ENCODE results near the gene MAGI1.

The MAGI1 gene

GRCh38 chr3:65591313-65591712, 447.4 kb downstream of the MAGI1 start:
- Histone ChIP-seq H3K4me1 (ENCODE audit: insufficient read depth, low read length) (peaks cover 58% of the 10 kb centered on the region), H3K9ac (ENCODE audit: low read depth, low read length) (no peak overlapping the region), H3K36me3 (ENCODE audit: insufficient read depth, low read length) (no peaks in the 10 kb centered on the region), H3K9me3 (ENCODE audit: control insufficient read depth, insufficient read depth, low read length) (no peaks in the 10 kb centered on the region)

GRCh38 chr3:65588884-65589283, 449.8 kb downstream of the MAGI1 start:
- Histone ChIP-seq H3K4me1 (ENCODE audit: insufficient read depth, low read length) (peaks cover 45% of the 10 kb centered on the region), H3K9me3 (ENCODE audit: control insufficient read depth, insufficient read depth, low read length) (no peaks in the 10 kb centered on the region), H3K36me3 (ENCODE audit: insufficient read depth, low read length) (no peaks in the 10 kb centered on the region), H3K9ac (ENCODE audit: low read depth, low read length) (no peak overlapping the region)

- Histone ChIP-seq H3K4me1 (ENCODE audit: insufficient read depth, low read length) (peaks cover 41% of the 10 kb centered on the region), H3K9me3 (ENCODE audit: control insufficient read depth, insufficient read depth, low read length) (no peaks in the 10 kb centered on the region), H3K9ac (ENCODE audit: low read depth, low read length) (no peak overlapping the region), H3K36me3 (ENCODE audit: insufficient read depth, low read length) (no peaks in the 10 kb centered on the region)
Measured at GRCh38 chr3:65587650-65588439, 450.9 kb downstream of the MAGI1 start.

GRCh38 chr3:65584913-65585312, 453.8 kb downstream of the MAGI1 start:
- Histone ChIP-seq H3K9me3 (ENCODE audit: control insufficient read depth, insufficient read depth, low read length) (no peaks in the 10 kb centered on the region), H3K36me3 (ENCODE audit: insufficient read depth, low read length) (no peaks in the 10 kb centered on the region), H3K9ac (ENCODE audit: low read depth, low read length) (no peak overlapping the region), H3K4me1 (ENCODE audit: insufficient read depth, low read length) (peaks cover 36% of the 10 kb centered on the region)

GRCh38 chr3:65584002-65584401, 454.7 kb downstream of the MAGI1 start:
- H3K36me3 ChIP-seq (ENCODE audit: insufficient read depth, low read length), result no peaks in the 10 kb centered on the region
- peaks cover 35% of the 10 kb centered on the region for H3K4me1 ChIP-seq (ENCODE audit: insufficient read depth, low read length)
- no peak overlapping the region for H3K9ac ChIP-seq (ENCODE audit: low read depth, low read length)

DNA sequence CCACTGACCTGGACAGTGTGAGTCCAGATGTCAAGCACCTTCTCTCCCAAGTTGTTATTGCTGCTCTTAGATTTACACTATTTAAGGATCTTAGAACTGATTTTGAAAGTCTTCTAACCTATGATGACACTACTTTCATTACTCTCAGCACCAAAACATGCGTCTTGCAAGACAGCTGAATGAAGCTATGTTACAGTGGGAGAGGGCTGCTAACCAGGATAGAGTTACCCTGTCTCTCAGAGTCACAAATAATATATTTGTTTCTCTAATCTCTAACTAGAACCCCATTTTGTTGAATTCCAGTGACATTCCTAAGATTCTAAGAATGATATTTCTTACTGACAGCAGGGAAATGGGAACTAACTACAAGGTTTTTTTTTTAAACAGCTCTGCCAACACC, 455.5 kb downstream of the MAGI1 start:
- no peaks in the 10 kb centered on the region for H3K36me3 ChIP-seq (ENCODE audit: insufficient read depth, low read length)
- no peak overlapping the region for H3K9ac ChIP-seq (ENCODE audit: low read depth, low read length)
- peaks cover 27% of the 10 kb centered on the region for H3K4me1 ChIP-seq (ENCODE audit: insufficient read depth, low read length)
- H3K9me3 ChIP-seq (ENCODE audit: control insufficient read depth, insufficient read depth, low read length), result no peaks in the 10 kb centered on the region

More at GRCh38 chr3:65584002-65584401, 454.7 kb downstream of the MAGI1 start:
- H3K9me3 ChIP-seq (ENCODE audit: control insufficient read depth, insufficient read depth, low read length), result no peaks in the 10 kb centered on the region

DNA sequence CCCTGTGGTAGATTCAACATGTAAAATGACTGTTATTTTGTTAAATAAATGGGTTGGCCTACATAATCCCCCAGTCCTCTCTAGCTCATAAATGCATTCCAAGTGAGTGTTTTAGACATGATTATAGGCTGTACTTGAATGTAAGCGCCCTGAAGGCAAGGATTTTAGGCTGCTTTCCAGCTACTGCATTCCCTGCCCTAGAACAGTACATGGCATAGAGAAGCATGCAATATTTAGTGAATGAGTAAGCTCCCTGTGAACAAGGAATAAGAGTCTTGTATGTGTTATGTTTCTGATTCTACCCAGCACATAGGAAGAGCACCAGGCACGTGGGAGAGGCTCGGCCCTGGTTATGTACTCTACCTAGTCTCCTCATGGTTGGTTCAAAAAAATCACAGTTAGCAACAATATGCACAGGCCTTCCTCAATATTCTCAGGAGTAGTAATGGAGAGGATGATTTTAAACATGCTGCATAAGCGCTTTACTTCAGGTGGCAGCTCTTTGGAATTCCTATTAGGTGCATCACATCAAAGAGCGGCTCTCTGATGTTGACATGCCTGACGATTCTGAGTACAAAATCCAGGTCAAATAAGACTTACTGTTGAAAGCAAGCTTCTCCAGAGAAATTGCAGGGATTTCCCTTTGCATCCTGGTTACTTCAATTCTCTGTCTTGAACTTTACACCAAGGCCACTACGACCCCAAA, 456.6 kb downstream of the MAGI1 start:
- no peak overlapping the region for H3K9ac ChIP-seq (ENCODE audit: low read depth, low read length)
- no peaks in the 10 kb centered on the region for H3K9me3 ChIP-seq (ENCODE audit: control insufficient read depth, insufficient read depth, low read length)
- peaks cover 18% of the 10 kb centered on the region for H3K4me1 ChIP-seq (ENCODE audit: insufficient read depth, low read length)
- H3K36me3 ChIP-seq (ENCODE audit: insufficient read depth, low read length), result no peaks in the 10 kb centered on the region

GRCh38 chr3:65581313-65581712, 457.4 kb downstream of the MAGI1 start:
- Histone ChIP-seq H3K4me1 (ENCODE audit: insufficient read depth, low read length) (peaks cover 13% of the 10 kb centered on the region; the same call in 1 of the 2 replicates), H3K36me3 (ENCODE audit: insufficient read depth, low read length) (no peaks in the 10 kb centered on the region), H3K9me3 (ENCODE audit: control insufficient read depth, insufficient read depth, low read length) (no peaks in the 10 kb centered on the region), H3K9ac (ENCODE audit: low read depth, low read length) (no peak overlapping the region)

DNA sequence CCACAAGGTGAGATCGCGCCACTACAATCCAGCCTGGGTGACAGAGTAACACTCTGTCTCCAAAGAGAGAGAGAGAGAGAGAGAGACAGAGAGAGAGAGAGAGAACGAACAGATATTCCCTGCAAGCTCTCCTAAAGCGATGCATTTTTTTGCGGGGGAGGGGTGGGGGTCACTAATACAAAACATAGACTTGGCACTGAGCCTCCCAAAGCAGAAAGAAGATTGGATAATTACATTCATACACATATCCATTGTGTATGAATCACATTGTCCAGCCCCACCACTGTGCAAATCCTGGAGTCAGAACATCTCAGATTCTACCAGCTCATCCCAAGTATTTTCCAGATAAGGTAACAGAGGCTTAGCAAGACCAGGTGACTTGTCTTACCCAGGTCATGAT, 459.9 kb downstream of the MAGI1 start:
- H3K4me1 ChIP-seq (ENCODE audit: insufficient read depth, low read length), result peaks cover 5% of the 10 kb centered on the region; the same call in 1 of the 2 replicates
- no peak overlapping the region for H3K9ac ChIP-seq (ENCODE audit: low read depth, low read length)
- H3K9me3 ChIP-seq (ENCODE audit: control insufficient read depth, insufficient read depth, low read length), result no peaks in the 10 kb centered on the region
- H3K36me3 ChIP-seq (ENCODE audit: insufficient read depth, low read length), result no peaks in the 10 kb centered on the region

GRCh38 chr3:65577843-65578430, 460.8 kb downstream of the MAGI1 start:
- H3K36me3 ChIP-seq (ENCODE audit: insufficient read depth, low read length), result no peaks in the 10 kb centered on the region
- no peaks in the 10 kb centered on the region for H3K4me1 ChIP-seq (ENCODE audit: insufficient read depth, low read length)
- no peak overlapping the region for H3K9ac ChIP-seq (ENCODE audit: low read depth, low read length)
- H3K9me3 ChIP-seq (ENCODE audit: control insufficient read depth, insufficient read depth, low read length), result no peaks in the 10 kb centered on the region

DNA sequence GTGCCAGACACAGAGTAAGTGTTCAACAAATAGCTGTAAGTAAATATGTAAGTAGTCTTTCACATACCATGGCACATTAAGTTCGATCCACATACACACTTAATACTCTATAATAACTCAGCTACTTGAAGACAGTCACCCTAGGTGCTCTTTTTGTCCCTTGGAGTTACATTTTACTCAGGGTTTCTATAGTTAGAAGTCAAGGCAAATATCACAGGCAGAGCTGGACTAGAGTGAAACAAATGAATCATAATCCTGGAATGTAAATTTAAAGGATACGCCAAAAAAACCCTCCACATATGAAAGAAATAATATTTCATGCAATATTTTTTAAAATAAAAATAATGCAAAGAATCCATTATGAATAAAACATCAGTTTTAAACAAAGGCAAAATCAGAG, 461.8 kb downstream of the MAGI1 start:
- H3K36me3 ChIP-seq (ENCODE audit: insufficient read depth, low read length), result no peaks in the 10 kb centered on the region
- H3K9me3 ChIP-seq (ENCODE audit: control insufficient read depth, insufficient read depth, low read length), result no peaks in the 10 kb centered on the region
- H3K4me1 ChIP-seq (ENCODE audit: insufficient read depth, low read length), result peaks cover 5% of the 10 kb centered on the region; the same call in 1 of the 2 replicates
- no peak overlapping the region for H3K9ac ChIP-seq (ENCODE audit: low read depth, low read length)

GRCh38 chr3:65576228-65576627, 462.5 kb downstream of the MAGI1 start:
- Histone ChIP-seq H3K9ac (ENCODE audit: low read depth, low read length) (no peak overlapping the region), H3K9me3 (ENCODE audit: control insufficient read depth, insufficient read depth, low read length) (no peaks in the 10 kb centered on the region), H3K4me1 (ENCODE audit: insufficient read depth, low read length) (peaks cover 5% of the 10 kb centered on the region; the same call in 1 of the 2 replicates), H3K36me3 (ENCODE audit: insufficient read depth, low read length) (no peaks in the 10 kb centered on the region)

GRCh38 chr3:65575376-65575840, 463.3 kb downstream of the MAGI1 start:
- H3K9me3 ChIP-seq (ENCODE audit: control insufficient read depth, insufficient read depth, low read length), result no peaks in the 10 kb centered on the region
- peaks cover 5% of the 10 kb centered on the region; the same call in 1 of the 2 replicates for H3K4me1 ChIP-seq (ENCODE audit: insufficient read depth, low read length)
- no peaks in the 10 kb centered on the region for H3K36me3 ChIP-seq (ENCODE audit: insufficient read depth, low read length)
- H3K9ac ChIP-seq (ENCODE audit: low read depth, low read length), result no peak overlapping the region

DNA sequence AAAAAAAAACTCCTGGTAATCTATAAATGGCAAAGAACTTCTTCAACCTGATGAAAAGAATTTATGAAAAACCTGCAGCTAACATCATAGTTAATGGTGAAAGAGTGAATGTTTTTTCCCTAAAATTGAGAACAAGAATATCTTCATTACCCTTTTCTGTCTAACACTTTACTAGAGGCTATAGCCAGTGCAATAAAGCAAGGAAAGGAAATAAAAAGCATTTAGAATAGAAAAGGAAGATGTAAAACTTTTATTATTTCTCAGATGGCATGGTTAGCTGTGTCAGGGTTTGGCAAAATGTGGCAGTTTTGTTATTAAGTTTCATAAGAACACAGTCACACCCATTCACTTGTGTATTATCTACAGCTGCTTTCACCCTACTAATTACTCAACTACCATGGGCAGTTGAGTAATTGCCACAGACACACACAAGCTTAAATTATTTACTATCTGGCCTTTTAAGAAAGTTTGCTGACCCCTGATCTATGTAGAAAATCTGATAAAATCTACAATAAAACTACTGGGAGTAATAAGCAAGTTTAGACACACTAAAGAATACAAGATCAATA, 465.1 kb downstream of the MAGI1 start:
- Histone ChIP-seq H3K9me3 (ENCODE audit: control insufficient read depth, insufficient read depth, low read length) (no peaks in the 10 kb centered on the region), H3K36me3 (ENCODE audit: insufficient read depth, low read length) (no peaks in the 10 kb centered on the region), H3K4me1 (ENCODE audit: insufficient read depth, low read length) (peaks cover 5% of the 10 kb centered on the region; the same call in 1 of the 2 replicates), H3K9ac (ENCODE audit: low read depth, low read length) (no peak overlapping the region)
